Gastroesophageal sphincter (tissue), 4 donors: ENCODE data around the gene AGFG2. TPM values are rescaled to one million over a fixed set of nuclear protein-coding genes. Genes with fewer than 3 reads are reported as not detected.
"Not testable (repeated sequence)": the region's sequence is repeated elsewhere in the genome, so short reads cannot be mapped to it uniquely, and the experiment has no call there.

ENCODE experiments used
- ATAC-seq: fragments of 150-250 bp; one replicate; pipeline ENCODE4 v1.9.1; 2016; ENCODE audit warnings: mild to moderate bottlenecking, moderate library complexity
- H3K27ac ChIP-seq, 4 donors: fragments of 200-600 bp; sonication (generic) in 3 of 4; 1 replicate in 3 of 4; 2 replicates in 1 of 4; pipeline ENCODE4 v1.5.1; 2016 to 2019
- H3K27me3 ChIP-seq: fragments of 200-600 bp; sonication (generic); one replicate; pipeline ENCODE4 v1.5.1; 2019
- H3K36me3 ChIP-seq, 2 donors: fragments of 200-600 bp; sonication (generic); one replicate each; pipeline ENCODE4 v1.5.1; 2019; ENCODE audit warnings: control low read depth in 1 of 2
- H3K4me1 ChIP-seq, 3 donors: fragments of 200-600 bp; sonication (generic); 1 replicate in 2 of 3; 2 replicates in 1 of 3; pipeline ENCODE4 v1.5.1; 2016 to 2019; ENCODE audit warnings: control low read depth in 2 of 3
- H3K4me3 ChIP-seq, 2 donors: fragments of 200-600 bp; sonication (generic); one replicate each; pipeline ENCODE4 v1.5.1; 2019; ENCODE audit warnings: mild to moderate bottlenecking in 1 of 2, moderate library complexity in 1 of 2
- H3K9me3 ChIP-seq, 3 donors: fragments of 200-600 bp; sonication (generic); one replicate each; pipeline ENCODE4 v1.5.1; 2017 to 2019; ENCODE audit warnings: control low read depth in 2 of 3
- CTCF ChIP-seq, 4 experiments: fragments of 200-600 bp in 2 of 4; fragments of 450-650 bp in 2 of 4; sonication (generic) in 1 of 4; IDR thresholded peaks; one replicate each; pipeline ENCODE4 v1.5.1; 2017 to 2019; ENCODE audit warnings: antibody characterized with exemption in 4 of 4, mild to moderate bottlenecking in 2 of 4, moderate library complexity in 2 of 4
- EP300 ChIP-seq: sonication (generic); formaldehyde crosslinking; IDR thresholded peaks from one replicate; pipeline ENCODE4 v1.6.1; 2017; ENCODE audit warnings: antibody characterized with exemption, mild to moderate bottlenecking
- POLR2A ChIP-seq, 2 donors: fragments of 450-650 bp; IDR thresholded peaks; one replicate each; pipeline ENCODE4 v1.6.1; 2017; ENCODE audit warnings: antibody characterized with exemption in 2 of 2, mild to moderate bottlenecking in 2 of 2, moderate library complexity in 1 of 2
- POLR2AphosphoS5 ChIP-seq: sonication (generic); formaldehyde crosslinking; IDR thresholded peaks from one replicate; pipeline ENCODE4 v1.6.1; 2017; ENCODE audit warnings: antibody characterized with exemption
- WGBS, 2 donors: methylation state at CpG; one replicate each; pipeline ENCODE4 v1.1.5; 2018; ENCODE audit warnings: low coverage in 1 of 2; 5-methylcytosine and 5-hydroxymethylcytosine counted together
- total RNA-seq, 4 donors: library from RNA; depleted of rRNA; stranded (reverse); fragments of >200 nt; gene quantifications; one replicate each; pipeline ENCODE4 v1.1.0, GENCODE V29; 2016

The AGFG2 gene
- total RNA-seq, 4 donors from 2014 or later: 26.0 to 60.1 (median 36.6) TPM

GRCh38 chr7:100544967-100545359 is 6.0 kb downstream of the AGFG2 start:
- peaks cover 46 to 97% (median 52%) of the 10 kb centered on the region in 3 donors for H3K4me1 ChIP-seq
- no peaks in the 10 kb centered on the region for H3K27me3 ChIP-seq
- TF ChIP-seq EP300 (no peak), CTCF (IDR thresholded peaks at IDR 0.05) (no peak), POLR2AphosphoS5 (peak; percentile 2)
- WGBS, 2 donors: 0 to 11% methylated on average over 1 of the region's 1 CpG
- H3K4me3 ChIP-seq: no peak overlapping the region
- peak; percentile 23 for ATAC-seq
- no peaks in the 10 kb centered on the region for H3K9me3 ChIP-seq
- peak overlapping the region; percentile 90 to 98 (median 96) for H3K27ac ChIP-seq
- peaks cover 0 to 11% of the 10 kb centered on the region in 2 donors for H3K36me3 ChIP-seq

GRCh38 chr7:100545360-100546128 is 6.5 kb downstream of the AGFG2 start:
- no peaks in the 10 kb centered on the region for H3K27me3 ChIP-seq
- H3K27ac ChIP-seq: peak overlapping the region; percentile 90 to 98 (median 96)
- H3K9me3 ChIP-seq: no peaks in the 10 kb centered on the region
- WGBS, 2 donors: 14 to 25% methylated on average over 1 to 2 of the region's 3 CpGs
- H3K4me3 ChIP-seq: no peak overlapping the region
- peaks cover 46 to 92% (median 49%) of the 10 kb centered on the region in 3 donors for H3K4me1 ChIP-seq
- ATAC-seq: peak; percentile 90
- TF ChIP-seq POLR2AphosphoS5: peak; percentile 84
- TF ChIP-seq POLR2A (IDR thresholded peaks at IDR 0.05): no peak
- TF ChIP-seq CTCF (IDR thresholded peaks at IDR 0.05): peak in 3 of 4 experiments; percentile 22 to 37 (median 26)
- H3K36me3 ChIP-seq: peaks cover 0 to 17% of the 10 kb centered on the region in 2 donors

GRCh38 chr7:100546129-100546925 is 7.3 kb downstream of the AGFG2 start:
- Histone ChIP-seq H3K4me3 (no peak overlapping the region), H3K36me3 (peaks cover 0 to 24% of the 10 kb centered on the region in 2 donors), H3K9me3 (no peaks in the 10 kb centered on the region), H3K4me1 (peaks cover 46 to 85% (median 49%) of the 10 kb centered on the region in 3 donors), H3K27ac (peak overlapping the region; percentile 90 to 98 (median 96)), H3K27me3 (no peaks in the 10 kb centered on the region)
- WGBS, 2 donors: 22 to 33% methylated on average over 9 to 10 of the region's 10 CpGs
- TF ChIP-seq CTCF (IDR thresholded peaks at IDR 0.05) (no peak), POLR2A (IDR thresholded peaks at IDR 0.05) (no peak), POLR2AphosphoS5 (no peak), EP300 (no peak)
- peak; percentile 4 for ATAC-seq

- Histone ChIP-seq H3K27ac (peak overlapping the region; percentile 90 to 98 (median 96)), H3K9me3 (no peaks in the 10 kb centered on the region), H3K36me3 (peaks cover 0 to 32% of the 10 kb centered on the region in 2 donors), H3K4me3 (no peak overlapping the region), H3K4me1 (peaks cover 46 to 77% (median 49%) of the 10 kb centered on the region in 3 donors), H3K27me3 (no peaks in the 10 kb centered on the region)
- no peak for ATAC-seq
- 37 to 65% methylated on average over 3 to 8 of the region's 9 CpGs for WGBS, 2 donors
- TF ChIP-seq POLR2A (IDR thresholded peaks at IDR 0.05) (no peak), EP300 (no peak)
These were observed 8.2 kb downstream of the AGFG2 start for GRCh38 chr7:100546926-100547800.

GRCh38 chr7:100547872-100548271 is 8.9 kb downstream of the AGFG2 start:
- ATAC-seq: no peak
- TF ChIP-seq POLR2AphosphoS5 (no peak), CTCF (IDR thresholded peaks at IDR 0.05) (peak in 2 of 4 experiments; percentile 29 to 35)
- WGBS, 2 donors: 22 to 30% methylated on average over 2 of the region's 2 CpGs
- Histone ChIP-seq H3K27me3 (no peaks in the 10 kb centered on the region), H3K4me1 (peaks cover 46 to 70% (median 49%) of the 10 kb centered on the region in 3 donors), H3K36me3 (peaks cover 3 to 39% of the 10 kb centered on the region in 2 donors), H3K9me3 (no peaks in the 10 kb centered on the region), H3K4me3 (no peak overlapping the region), H3K27ac (peak overlapping the region; percentile 90 to 98 (median 96))

GRCh38 chr7:100548446-100548845 is 9.4 kb downstream of the AGFG2 start:
- peaks cover 4 to 45% of the 10 kb centered on the region in 2 donors for H3K36me3 ChIP-seq
- not testable (repeated sequence) for H3K9me3 ChIP-seq, ATAC-seq, H3K4me3 ChIP-seq, H3K27me3 ChIP-seq
- peak overlapping the region; percentile 90 to 98 (median 96) for H3K27ac ChIP-seq
- peaks cover 46 to 64% (median 48%) of the 10 kb centered on the region in 3 donors for H3K4me1 ChIP-seq
- 52 to 82% methylated on average over 5 of the region's 5 CpGs for WGBS, 2 donors
